ENCODE data around the gene OPCML. TPM values are rescaled to one million over a fixed set of nuclear protein-coding genes. Genes with fewer than 3 reads are reported as not detected.

The OPCML gene
- total RNA-seq, 1 experiment from 2014 or later = 0.13 TPM

- peaks cover 20% of the 10 kb centered on the region for H3K27me3 ChIP-seq (replicated peaks; ENCODE audit: insufficient read depth, low read depth, low read length, poor library complexity)
- no TSS peak for BruUV-seq (replicated peaks)
- no peaks in the 10 kb centered on the region for H3K36me3 ChIP-seq (ENCODE audit: insufficient read depth, low read length, poor library complexity, severe bottlenecking)
- intact Hi-C loops (cut with micrococcal nuclease; ENCODE audit: unreplicated experiment) = no loop called here
- no peak for DNase-seq (ENCODE audit: low spot score)
- H3K4me1 ChIP-seq (ENCODE audit: insufficient read depth, low read length, poor library complexity, severe bottlenecking) = no peaks in the 10 kb centered on the region
- peaks cover 9% of the 10 kb centered on the region for H3K9me3 ChIP-seq (ENCODE audit: low read depth, low read length, poor library complexity, severe bottlenecking)
- ChIA-PET CTCF (no interaction called here), POLR2A (ENCODE audit: low non-redundant PET) (interaction anchor here (0.6 kb wide), 1 partner anchor 730 kb away, joined by 3 read pairs; no protein-coding TSS in a partner anchor)
- no peak overlapping the region for H3K4me3 ChIP-seq (ENCODE audit: low read depth, low read length, poor library complexity, severe bottlenecking)
- H3K27ac ChIP-seq (ENCODE audit: low read depth, low read length, poor library complexity, severe bottlenecking) = no peak overlapping the region
- no peak for TF ChIP-seq EZH2 (IDR thresholded peaks at IDR 0.05; ENCODE audit: borderline replicate concordance, low read depth, low read length, poor library complexity, severe bottlenecking)
- no peak for TF ChIP-seq CTCF (conservative IDR thresholded peaks at IDR 0.05; ENCODE audit: low read depth, low read length)
Observed at GRCh38 chr11:132610216-132610615, 922.1 kb downstream of the OPCML start.

DNA sequence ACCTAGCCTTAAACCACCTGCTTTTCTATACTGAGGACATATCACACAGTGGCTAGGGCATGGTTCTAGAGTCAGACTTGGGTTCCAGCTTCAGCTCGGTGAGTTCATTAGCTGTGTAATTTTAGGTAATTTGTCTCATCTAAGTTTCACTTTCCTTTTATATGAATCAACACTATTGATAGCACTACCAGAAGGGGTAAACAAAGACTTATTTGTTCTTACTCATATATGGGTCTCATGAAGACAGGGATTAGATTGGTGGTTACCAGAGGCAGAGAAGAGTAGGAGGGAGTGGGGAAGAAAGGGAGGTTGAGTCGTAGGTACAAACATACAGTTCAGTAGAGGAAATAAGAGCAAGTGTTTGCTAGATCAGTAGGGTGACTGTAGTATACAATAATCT, 924.7 kb downstream of the OPCML start:
- Histone ChIP-seq H3K27me3 (replicated peaks; ENCODE audit: insufficient read depth, low read depth, low read length, poor library complexity) (peaks cover 20% of the 10 kb centered on the region), H3K4me1 (ENCODE audit: insufficient read depth, low read length, poor library complexity, severe bottlenecking) (no peaks in the 10 kb centered on the region), H3K27ac (ENCODE audit: low read depth, low read length, poor library complexity, severe bottlenecking) (no peak overlapping the region), H3K9me3 (ENCODE audit: low read depth, low read length, poor library complexity, severe bottlenecking) (peaks cover 9% of the 10 kb centered on the region), H3K4me3 (ENCODE audit: low read depth, low read length, poor library complexity, severe bottlenecking) (no peak overlapping the region), H3K36me3 (ENCODE audit: insufficient read depth, low read length, poor library complexity, severe bottlenecking) (no peaks in the 10 kb centered on the region)
- no TSS peak for BruUV-seq (replicated peaks)
- no peak for DNase-seq (ENCODE audit: low spot score)
- TF ChIP-seq CTCF (conservative IDR thresholded peaks at IDR 0.05; ENCODE audit: low read depth, low read length) (no peak), EZH2 (IDR thresholded peaks at IDR 0.05; ENCODE audit: borderline replicate concordance, low read depth, low read length, poor library complexity, severe bottlenecking) (no peak)
- intact Hi-C loops (cut with micrococcal nuclease; ENCODE audit: unreplicated experiment) = no loop called here
- CTCF ChIA-PET = no interaction called here
- POLR2A ChIA-PET (ENCODE audit: low non-redundant PET) = no interaction called here

- no peak for DNase-seq (ENCODE audit: low spot score)
- Histone ChIP-seq H3K4me1 (ENCODE audit: insufficient read depth, low read length, poor library complexity, severe bottlenecking) (no peaks in the 10 kb centered on the region), H3K27ac (ENCODE audit: low read depth, low read length, poor library complexity, severe bottlenecking) (no peak overlapping the region), H3K4me3 (ENCODE audit: low read depth, low read length, poor library complexity, severe bottlenecking) (no peak overlapping the region), H3K36me3 (ENCODE audit: insufficient read depth, low read length, poor library complexity, severe bottlenecking) (no peaks in the 10 kb centered on the region), H3K27me3 (replicated peaks; ENCODE audit: insufficient read depth, low read depth, low read length, poor library complexity) (peaks cover 20% of the 10 kb centered on the region), H3K9me3 (ENCODE audit: low read depth, low read length, poor library complexity, severe bottlenecking) (peaks cover 14% of the 10 kb centered on the region)
- intact Hi-C loops (cut with micrococcal nuclease; ENCODE audit: unreplicated experiment) = no loop called here
- BruUV-seq (replicated peaks) = no TSS peak
- ChIA-PET CTCF (no interaction called here), POLR2A (ENCODE audit: low non-redundant PET) (no interaction called here)
- TF ChIP-seq EZH2 (IDR thresholded peaks at IDR 0.05; ENCODE audit: borderline replicate concordance, low read depth, low read length, poor library complexity, severe bottlenecking) (no peak), CTCF (conservative IDR thresholded peaks at IDR 0.05; ENCODE audit: low read depth, low read length) (no peak)
Observed at GRCh38 chr11:132605825-132606570, 926.3 kb downstream of the OPCML start.

Measured in A673 (cell line).